GM12878 (cell line): Measurements from ENCODE around the gene PPP1R12B. TPM values are rescaled to one million over a fixed set of nuclear protein-coding genes. Genes with fewer than 3 reads are reported as not detected.
"Not testable (repeated sequence)": the region's sequence is repeated elsewhere in the genome, so short reads cannot be mapped to it uniquely, and the experiment has no call there.

Source experiments
- ATAC-seq: fragments of 200-7000 bp; cut with Tn5 transposase; 3 replicates; pipeline ENCODE4 v1.9.1; 2020; ENCODE audit warnings: mild to moderate bottlenecking, moderate library complexity
- BruUV-seq: library from RNA; stranded (reverse); fragments of 400-500 nt; replicated peaks from 2 replicates; lab custom pipeline; 2021; lab: Mats Ljungman, UMichigan
- CTCF ChIA-PET: fragments of 300-600 bp; sonication (Branson Sonifier 250); formaldehyde crosslinking; extraction: SDS; loops from one replicate; lab custom pipeline; 2021; ENCODE audit warnings: inconsistent platforms; lab: Yijun Ruan, JAX
- POLR2A ChIA-PET: fragments of 350-600 bp; formaldehyde crosslinking; extraction: SDS; loops from one replicate; lab custom pipeline; 2021; ENCODE audit warnings: inconsistent platforms; lab: Charles Lee
- RAD21 ChIA-PET: fragments of 300-600 bp; sonication (Branson Sonifier 250); formaldehyde crosslinking; loops from one replicate; lab custom pipeline; 2023; ENCODE audit warnings: antibody characterized with exemption; ENCODE audit not compliant: unreplicated experiment; lab: Charles Lee
- SMC1A ChIA-PET: fragments of 300-600 bp; sonication (Branson Sonifier 250); formaldehyde crosslinking; loops from one replicate; lab custom pipeline; 2023; ENCODE audit not compliant: unreplicated experiment, uncharacterized antibody; lab: Charles Lee
- DNase-seq: peaks from one replicate; pipeline ENCODE4 v3.0.0-alpha.2; 2011; ENCODE audit warnings: low read depth, low spot score
- FAIRE-seq: peaks from 3 replicates; lab custom pipeline; 2011; peaks lifted over from hg19 to GRCh38; lab: Jason Lieb, UNC
- H2AFZ ChIP-seq: 2 replicates; pipeline ENCODE4 v1.6.0; 2011; ENCODE audit warnings: low read depth, low read length, control low read depth; ENCODE audit not compliant: control insufficient read depth
- H3K27ac ChIP-seq: 2 replicates; pipeline ENCODE4 v1.5.1; 2011; ENCODE audit warnings: control low read depth; ENCODE audit not compliant: control insufficient read depth, insufficient read depth
- H3K27me3 ChIP-seq, 2 experiments: replicated peaks in 1 of 2; 2 replicates each; pipeline versions ENCODE4 v1.6.0 to v1.6.1; 2011; ENCODE audit warnings: low read length in 1 of 2; ENCODE audit not compliant: control insufficient read depth in 2 of 2, insufficient read depth in 2 of 2
- H3K36me3 ChIP-seq, 2 experiments: 2 replicates each; pipeline ENCODE4 v1.5.1; 2011; ENCODE audit warnings: low read length in 1 of 2; ENCODE audit not compliant: control insufficient read depth in 2 of 2, insufficient read depth in 2 of 2
- H3K4me1 ChIP-seq: 2 replicates; pipeline ENCODE4 v1.6.1; 2011; ENCODE audit warnings: mild to moderate bottlenecking, low read length, moderate library complexity, mixed read lengths; ENCODE audit not compliant: control insufficient read depth, insufficient read depth
- H3K4me2 ChIP-seq: 2 replicates; pipeline ENCODE4 v1.6.0; 2011; ENCODE audit warnings: control low read depth; ENCODE audit not compliant: control insufficient read depth, insufficient read depth
- H3K4me3 ChIP-seq: fragments of 200-600 bp; sonication (generic); 2 replicates; pipeline ENCODE4 v1.5.1; 2016
- H3K79me2 ChIP-seq: 2 replicates; pipeline ENCODE4 v1.6.0; 2011; ENCODE audit warnings: low read length; ENCODE audit not compliant: control insufficient read depth, insufficient read depth
- H3K9ac ChIP-seq: 2 replicates; pipeline ENCODE4 v1.8.0; 2011; ENCODE audit warnings: low read length, control low read depth, mixed read lengths; ENCODE audit not compliant: control insufficient read depth, insufficient read depth
- H3K9me3 ChIP-seq: replicated peaks from 3 replicates; pipeline ENCODE4 v1.5.1; 2011; ENCODE audit warnings: mild to moderate bottlenecking, low read length; ENCODE audit not compliant: control insufficient read depth, insufficient read depth
- H4K20me1 ChIP-seq: 2 replicates; pipeline ENCODE4 v1.6.0; 2011; ENCODE audit not compliant: control insufficient read depth, insufficient read depth
- WGBS: methylation state at CpG from one replicate; pipeline ENCODE4 v1.1.6; 2016; ENCODE audit warnings: low lambda C conversion rate; ENCODE audit not compliant: insufficient replicate concordance, insufficient coverage; ENCODE audit errors: missing lambda C conversion rate; 5-methylcytosine and 5-hydroxymethylcytosine counted together
- in situ Hi-C: fragments of 300-500 bp; cut with MboI; formaldehyde crosslinking; loops from 9 replicates; pipeline ENCODE4 v1.14.3; 2018; ENCODE audit warnings: mixed read lengths
- intact Hi-C: fragments of 100-400 bp; cut with micrococcal nuclease; formaldehyde crosslinking; loops from one replicate; pipeline ENCODE4 v1.14.2; 2022; ENCODE audit not compliant: unreplicated experiment
- polyA plus RNA-seq, 11 experiments: library from polyadenylated mRNA; depleted of rRNA in 4 of 11; unstranded in 6 of 11; stranded (reverse) in 5 of 11; fragments of >200 nt; fragmentation: Nextera tagmentation in 4 of 11; fragmentation: Illumina TruSeq in 1 of 11; extraction: Ambion mirVana in 4 of 11; extraction: Trizol in 1 of 11; gene quantifications; 1 replicate in 1 of 11; 2 replicates in 10 of 11; pipeline versions ENCODE4 v1.2.1 to v1.2.3, GENCODE V29; 2011 to 2016; ENCODE audit warnings: inconsistent platforms in 2 of 11, missing spikeins in 2 of 11, low read depth in 1 of 11
- total RNA-seq, 4 experiments: library from RNA; depleted of rRNA in 3 of 4; stranded (reverse); fragments of >200 nt in 3 of 4; fragmentation: Illumina TruSeq in 1 of 4; extraction: Trizol in 1 of 4; gene quantifications; 2 replicates each; pipeline versions ENCODE4 v1.2.1 to v1.2.3, GENCODE V29; 2013 to 2021

The PPP1R12B gene
- total and polyA plus RNA-seq, 10 of the 15 experiments (the other 5 are each of a cell fraction or from before 2014, with no cell fraction given) = 0.29 to 9.4 (median 4.7) TPM

- RAD21 ChIA-PET, FAIRE-seq: not testable (repeated sequence)
These were observed 53.3 kb downstream of the PPP1R12B start for GRCh38 chr1:202401771-202402170.

GRCh38 chr1:202403381-202403780, 54.9 kb downstream of the PPP1R12B start:
- H2AFZ ChIP-seq, RAD21 ChIA-PET, ATAC-seq, DNase-seq, H3K9me3 ChIP-seq, intact Hi-C loops, H4K20me1 ChIP-seq, H3K4me1 ChIP-seq, H3K27ac ChIP-seq, H3K79me2 ChIP-seq, CTCF ChIA-PET, H3K9ac ChIP-seq, POLR2A ChIA-PET, H3K4me2 ChIP-seq, SMC1A ChIA-PET, in situ Hi-C loops, H3K4me3 ChIP-seq, H3K27me3 ChIP-seq, H3K36me3 ChIP-seq, BruUV-seq, FAIRE-seq: not testable (repeated sequence)
- WGBS = 24% methylated on average over 2 of the region's 2 CpGs

More at GRCh38 chr1:202401771-202402170, 53.3 kb downstream of the PPP1R12B start:
- H2AFZ ChIP-seq, SMC1A ChIA-PET, BruUV-seq, H3K27ac ChIP-seq, POLR2A ChIA-PET, H3K36me3 ChIP-seq, CTCF ChIA-PET, H3K9me3 ChIP-seq, H3K4me3 ChIP-seq, H3K4me1 ChIP-seq, H3K4me2 ChIP-seq, H3K27me3 ChIP-seq, H4K20me1 ChIP-seq, in situ Hi-C loops, DNase-seq, H3K79me2 ChIP-seq, H3K9ac ChIP-seq, intact Hi-C loops: not testable (repeated sequence)
- peak; percentile 38; the same call in 2 of the 3 replicates for ATAC-seq
- WGBS = 0% methylated on average over 1 of the region's 1 CpG
